ENCODE results near the gene ILDR1. TPM values are rescaled to one million over a fixed set of nuclear protein-coding genes. Genes with fewer than 3 reads are reported as not detected.

ILDR1 gene
- total and polyA plus RNA-seq, 8 donors = 4.1 to 9.8 (median 5.3) TPM

GRCh38 chr3:122000936-122001605, 21.0 kb downstream of the ILDR1 start:
- ATAC-seq (no peak), DNase-seq (no peak)
- Histone ChIP-seq H3K4me3 (no peak overlapping the region), H3K27ac (no peak overlapping the region), H3K9me3 (no peaks in the 10 kb centered on the region), H3K36me3 (no peaks in the 10 kb centered on the region), H3K4me1 (peaks cover 0 to 40% of the 10 kb centered on the region in 2 donors), H3K27me3 (no peaks in the 10 kb centered on the region)
- intact Hi-C loops (cut with DNase I) = no loop called here
- TF ChIP-seq CTCF (IDR thresholded peaks at IDR 0.05) = no peak

- H3K4me1 ChIP-seq = peaks cover 0 to 52% of the 10 kb centered on the region in 2 donors
- no peaks in the 10 kb centered on the region for H3K9me3 ChIP-seq
- H3K4me3 ChIP-seq = no peak overlapping the region
- H3K27ac ChIP-seq = no peak overlapping the region
- DNase-seq = no peak
- H3K27me3 ChIP-seq = no peaks in the 10 kb centered on the region
- H3K36me3 ChIP-seq = no peaks in the 10 kb centered on the region
- no peak for TF ChIP-seq CTCF (IDR thresholded peaks at IDR 0.05)
- intact Hi-C loops (cut with DNase I) = no loop called here
- no peak for ATAC-seq
These were observed 22.1 kb downstream of the ILDR1 start for GRCh38 chr3:121999931-122000330.

- Histone ChIP-seq H3K9me3 (no peaks in the 10 kb centered on the region), H3K4me1 (peaks cover 0 to 51% of the 10 kb centered on the region in 2 donors), H3K27ac (peak overlapping the region in 1 of 2 donors; percentile 59), H3K4me3 (no peak overlapping the region), H3K36me3 (no peaks in the 10 kb centered on the region), H3K27me3 (no peaks in the 10 kb centered on the region)
- peak; percentile 21 for ATAC-seq
- DNase-seq = no peak
- intact Hi-C loops (cut with DNase I) = no loop called here
- TF ChIP-seq CTCF (IDR thresholded peaks at IDR 0.05) = no peak
These were observed 23.2 kb downstream of the ILDR1 start for GRCh38 chr3:121998611-121999473.

GRCh38 chr3:121998030-121998580, 23.9 kb downstream of the ILDR1 start:
- DNase-seq (peak in 2 of 4 donors; percentile 14 to 42), ATAC-seq (peak; percentile 46)
- H3K9me3 ChIP-seq = no peaks in the 10 kb centered on the region
- peaks cover 0 to 51% of the 10 kb centered on the region in 2 donors for H3K4me1 ChIP-seq
- H3K27ac ChIP-seq = peak overlapping the region in 1 of 2 donors; percentile 59
- intact Hi-C loops (cut with DNase I) = no loop called here
- H3K27me3 ChIP-seq = no peaks in the 10 kb centered on the region
- no peak for TF ChIP-seq CTCF (IDR thresholded peaks at IDR 0.05)
- peaks cover 0 to 6% of the 10 kb centered on the region in 2 donors for H3K36me3 ChIP-seq
- no peak overlapping the region for H3K4me3 ChIP-seq

GRCh38 chr3:121997372-121997771, 24.7 kb downstream of the ILDR1 start:
- peaks cover 0 to 6% of the 10 kb centered on the region in 2 donors for H3K36me3 ChIP-seq
- no peak overlapping the region for H3K4me3 ChIP-seq
- DNase-seq (no peak), ATAC-seq (no peak)
- peak overlapping the region; percentile 18 to 59 for H3K27ac ChIP-seq
- no peaks in the 10 kb centered on the region for H3K9me3 ChIP-seq
- no peak for TF ChIP-seq CTCF (IDR thresholded peaks at IDR 0.05)
- H3K27me3 ChIP-seq = no peaks in the 10 kb centered on the region
- intact Hi-C loops (cut with DNase I) = no loop called here
- H3K4me1 ChIP-seq = peaks cover 0 to 48% of the 10 kb centered on the region in 2 donors
